Neural cell (in vitro differentiated cells): ENCODE results near the gene MAOB.

ENCODE experiments used
- EZH2 ChIP-seq: fragments of 200-600, 300-800 bp; shearing (Covaris generic), sonication (generic); IDR thresholded peaks from 2 replicates; pipeline ENCODE4 v1.6.1; 2014; ENCODE audit warnings: antibody characterized with exemption, low read length, borderline replicate concordance, mild to moderate bottlenecking; ENCODE audit not compliant: insufficient read depth, poor library complexity, severe bottlenecking
- POLR2AphosphoS5 ChIP-seq: IDR thresholded peaks from 2 replicates; pipeline ENCODE4 v1.6.1; 2012
- RAD21 ChIP-seq: fragments of 450-650 bp; conservative IDR thresholded peaks from 2 replicates; pipeline ENCODE4 v1.6.1; 2014; ENCODE audit warnings: antibody characterized with exemption, mild to moderate bottlenecking, moderate library complexity
- TF ChIP-seq, protein P1 (sequence below): fragments of 450-650 bp; IDR thresholded peaks from 2 replicates; pipeline ENCODE4 v1.5.1; 2014; ENCODE audit warnings: antibody characterized with exemption, mild to moderate bottlenecking, moderate library complexity; ENCODE audit not compliant: poor library complexity, severe bottlenecking
- TF ChIP-seq, protein P2 (sequence below): IDR thresholded peaks from 2 replicates; pipeline ENCODE4 v1.6.1; 2012; ENCODE audit warnings: borderline replicate concordance

DNA sequence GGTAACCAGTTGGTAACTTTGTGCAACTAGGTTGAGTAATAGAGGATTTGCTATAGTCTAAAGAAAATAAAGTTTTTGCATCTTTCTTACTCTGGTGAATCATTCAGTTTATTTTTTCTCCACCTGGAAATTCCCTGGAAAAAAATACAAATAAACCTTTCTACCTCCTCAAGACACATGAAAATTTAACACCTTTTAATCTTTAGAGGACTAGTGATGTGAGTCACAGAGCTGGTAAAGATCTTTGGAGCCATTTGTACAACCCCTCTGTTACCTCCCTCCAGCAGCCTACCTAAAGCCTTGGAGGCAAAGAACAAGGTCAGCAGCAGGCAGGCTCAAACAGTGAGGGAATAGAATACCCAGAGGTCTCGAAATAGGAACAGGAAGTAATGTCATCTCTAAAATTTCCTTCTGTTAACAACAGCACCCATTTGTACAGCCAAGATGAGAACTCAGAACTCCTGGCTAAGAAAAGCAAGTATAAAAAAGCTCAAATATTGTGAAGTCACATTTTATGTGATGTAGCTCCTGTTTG is 10.2 kb upstream of the MAOB start:
- TF ChIP-seq, protein P1, sequence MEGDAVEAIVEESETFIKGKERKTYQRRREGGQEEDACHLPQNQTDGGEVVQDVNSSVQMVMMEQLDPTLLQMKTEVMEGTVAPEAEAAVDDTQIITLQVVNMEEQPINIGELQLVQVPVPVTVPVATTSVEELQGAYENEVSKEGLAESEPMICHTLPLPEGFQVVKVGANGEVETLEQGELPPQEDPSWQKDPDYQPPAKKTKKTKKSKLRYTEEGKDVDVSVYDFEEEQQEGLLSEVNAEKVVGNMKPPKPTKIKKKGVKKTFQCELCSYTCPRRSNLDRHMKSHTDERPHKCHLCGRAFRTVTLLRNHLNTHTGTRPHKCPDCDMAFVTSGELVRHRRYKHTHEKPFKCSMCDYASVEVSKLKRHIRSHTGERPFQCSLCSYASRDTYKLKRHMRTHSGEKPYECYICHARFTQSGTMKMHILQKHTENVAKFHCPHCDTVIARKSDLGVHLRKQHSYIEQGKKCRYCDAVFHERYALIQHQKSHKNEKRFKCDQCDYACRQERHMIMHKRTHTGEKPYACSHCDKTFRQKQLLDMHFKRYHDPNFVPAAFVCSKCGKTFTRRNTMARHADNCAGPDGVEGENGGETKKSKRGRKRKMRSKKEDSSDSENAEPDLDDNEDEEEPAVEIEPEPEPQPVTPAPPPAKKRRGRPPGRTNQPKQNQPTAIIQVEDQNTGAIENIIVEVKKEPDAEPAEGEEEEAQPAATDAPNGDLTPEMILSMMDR = no peak
- TF ChIP-seq POLR2AphosphoS5 (no peak), EZH2 (no peak), RAD21 (no peak)
- TF ChIP-seq, protein P2, sequence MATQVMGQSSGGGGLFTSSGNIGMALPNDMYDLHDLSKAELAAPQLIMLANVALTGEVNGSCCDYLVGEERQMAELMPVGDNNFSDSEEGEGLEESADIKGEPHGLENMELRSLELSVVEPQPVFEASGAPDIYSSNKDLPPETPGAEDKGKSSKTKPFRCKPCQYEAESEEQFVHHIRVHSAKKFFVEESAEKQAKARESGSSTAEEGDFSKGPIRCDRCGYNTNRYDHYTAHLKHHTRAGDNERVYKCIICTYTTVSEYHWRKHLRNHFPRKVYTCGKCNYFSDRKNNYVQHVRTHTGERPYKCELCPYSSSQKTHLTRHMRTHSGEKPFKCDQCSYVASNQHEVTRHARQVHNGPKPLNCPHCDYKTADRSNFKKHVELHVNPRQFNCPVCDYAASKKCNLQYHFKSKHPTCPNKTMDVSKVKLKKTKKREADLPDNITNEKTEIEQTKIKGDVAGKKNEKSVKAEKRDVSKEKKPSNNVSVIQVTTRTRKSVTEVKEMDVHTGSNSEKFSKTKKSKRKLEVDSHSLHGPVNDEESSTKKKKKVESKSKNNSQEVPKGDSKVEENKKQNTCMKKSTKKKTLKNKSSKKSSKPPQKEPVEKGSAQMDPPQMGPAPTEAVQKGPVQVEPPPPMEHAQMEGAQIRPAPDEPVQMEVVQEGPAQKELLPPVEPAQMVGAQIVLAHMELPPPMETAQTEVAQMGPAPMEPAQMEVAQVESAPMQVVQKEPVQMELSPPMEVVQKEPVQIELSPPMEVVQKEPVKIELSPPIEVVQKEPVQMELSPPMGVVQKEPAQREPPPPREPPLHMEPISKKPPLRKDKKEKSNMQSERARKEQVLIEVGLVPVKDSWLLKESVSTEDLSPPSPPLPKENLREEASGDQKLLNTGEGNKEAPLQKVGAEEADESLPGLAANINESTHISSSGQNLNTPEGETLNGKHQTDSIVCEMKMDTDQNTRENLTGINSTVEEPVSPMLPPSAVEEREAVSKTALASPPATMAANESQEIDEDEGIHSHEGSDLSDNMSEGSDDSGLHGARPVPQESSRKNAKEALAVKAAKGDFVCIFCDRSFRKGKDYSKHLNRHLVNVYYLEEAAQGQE = no peak
